WTC11 (cell line): ENCODE measurements around the gene HNRNPH2. TPM values are rescaled to one million over a fixed set of nuclear protein-coding genes. Genes with fewer than 3 reads are reported as not detected.

Source experiments
- ATAC-seq: fragments of 200-7000 bp; cut with Tn5 transposase; 2 replicates; pipeline ENCODE4 v1.10.0; 2021; ENCODE audit warnings: mild to moderate bottlenecking, moderate library complexity
- CTCF ChIA-PET: fragments of 300-600 bp; sonication (Branson Sonifier 250); formaldehyde crosslinking; loops from one replicate; lab custom pipeline; 2021; ENCODE audit warnings: antibody characterized with exemption; lab: Charles Lee
- POLR2A ChIA-PET: fragments of 350-600 bp; sonication (Branson Sonifier 250); formaldehyde crosslinking; loops from one replicate; lab custom pipeline; 2021; ENCODE audit warnings: antibody characterized with exemption; lab: Charles Lee
- DNase-seq: peaks from one replicate; pipeline ENCODE4 v3.0.0; 2021; ENCODE audit warnings: low spot score
- H3K27ac Mint-ChIP-seq: 2 replicates; pipeline ENCODE4 v1.8.0; 2021; ENCODE audit warnings: mixed read lengths
- H3K27me3 Mint-ChIP-seq: 2 replicates; pipeline ENCODE4 v1.8.0; 2021; ENCODE audit warnings: low read depth, mild to moderate bottlenecking, moderate library complexity, mixed read lengths
- H3K36me3 Mint-ChIP-seq: 2 replicates; pipeline ENCODE4 v1.8.0; 2021; ENCODE audit warnings: mixed read lengths
- H3K4me1 Mint-ChIP-seq: 2 replicates; pipeline ENCODE4 v1.8.0; 2022; ENCODE audit warnings: mixed read lengths
- H3K4me3 Mint-ChIP-seq: 2 replicates; pipeline ENCODE4 v1.8.0; 2021; ENCODE audit warnings: mild to moderate bottlenecking, moderate library complexity, mixed read lengths
- H3K9me3 Mint-ChIP-seq: 2 replicates; pipeline ENCODE4 v1.8.0; 2021; ENCODE audit warnings: mixed read lengths
- ATF3 ChIP-seq: sonication (generic); formaldehyde crosslinking; conservative IDR thresholded peaks from 2 replicates; pipeline ENCODE4 v1.8.1; 2022; ENCODE audit warnings: mild to moderate bottlenecking, missing genetic modification reagents
- ATF6 ChIP-seq: sonication (generic); formaldehyde crosslinking; IDR thresholded peaks from 2 replicates; pipeline ENCODE4 v1.8.1; 2023; ENCODE audit warnings: mild to moderate bottlenecking, missing genetic modification reagents
- CTCF ChIP-seq: fragments of 200-600 bp; IDR thresholded peaks from 2 replicates; pipeline ENCODE4 v1.8.0; 2022; ENCODE audit warnings: antibody characterized with exemption
- E2F1 ChIP-seq: sonication (generic); formaldehyde crosslinking; IDR thresholded peaks from 2 replicates; pipeline ENCODE4 v1.8.0; 2022; ENCODE audit warnings: mild to moderate bottlenecking, missing genetic modification reagents
- ERG ChIP-seq: fragments of 250-450 bp; sonication (Bioruptor Pico); IDR thresholded peaks from 2 replicates; pipeline ENCODE4 v1.8.0; 2021; ENCODE audit warnings: mild to moderate bottlenecking
- GTF2I ChIP-seq: fragments of 250-450 bp; sonication (Bioruptor Pico); conservative IDR thresholded peaks from 2 replicates; pipeline ENCODE4 v1.4.0; 2021; ENCODE audit warnings: mild to moderate bottlenecking
- IRF2 ChIP-seq: sonication (generic); formaldehyde crosslinking; IDR thresholded peaks from 2 replicates; pipeline ENCODE4 v1.8.0; 2022; ENCODE audit warnings: low read depth, missing genetic modification reagents, borderline replicate concordance
- MXD4 ChIP-seq: fragments of 250-450 bp; sonication (Bioruptor Pico); IDR thresholded peaks from 2 replicates; pipeline ENCODE4 v1.8.0; 2021; ENCODE audit warnings: mild to moderate bottlenecking, moderate library complexity, borderline replicate concordance
- TCF7 ChIP-seq: sonication (generic); formaldehyde crosslinking; IDR thresholded peaks from 2 replicates; pipeline ENCODE4 v1.8.0; 2022; ENCODE audit warnings: mild to moderate bottlenecking, low read depth, missing genetic modification reagents, moderate library complexity
- USF1 ChIP-seq: sonication (generic); formaldehyde crosslinking; IDR thresholded peaks from 2 replicates; pipeline ENCODE4 v1.8.0; 2022; ENCODE audit warnings: mild to moderate bottlenecking, missing genetic modification reagents
- ZBTB21 ChIP-seq: sonication (generic); formaldehyde crosslinking; IDR thresholded peaks from 2 replicates; pipeline ENCODE4 v1.8.1; 2023; ENCODE audit warnings: mild to moderate bottlenecking, missing genetic modification reagents, borderline replicate concordance
- ZNF121 ChIP-seq: sonication (generic); formaldehyde crosslinking; IDR thresholded peaks from 2 replicates; pipeline ENCODE4 v1.8.0; 2023; ENCODE audit warnings: missing genetic modification reagents
- ZNF219 ChIP-seq: sonication (generic); formaldehyde crosslinking; IDR thresholded peaks from 2 replicates; pipeline ENCODE4 v1.8.0; 2023; ENCODE audit warnings: missing genetic modification reagents, mild to moderate bottlenecking, borderline replicate concordance
- ZNF281 ChIP-seq: sonication (generic); formaldehyde crosslinking; IDR thresholded peaks from 2 replicates; pipeline ENCODE4 v1.8.0; 2023; ENCODE audit warnings: mild to moderate bottlenecking, missing genetic modification reagents
- ZNF396 ChIP-seq: fragments of 250-450 bp; sonication (Bioruptor Pico); IDR thresholded peaks from 2 replicates; pipeline ENCODE4 v1.8.0; 2021; ENCODE audit warnings: mild to moderate bottlenecking, moderate library complexity, borderline replicate concordance
- ZNF416 ChIP-seq: fragments of 250-450 bp; sonication (Bioruptor Pico); IDR thresholded peaks from 2 replicates; pipeline ENCODE4 v1.9.0; 2021; ENCODE audit warnings: mild to moderate bottlenecking, inconsistent platforms
- total RNA-seq: library from RNA; stranded (reverse); gene quantifications from 3 replicates; pipeline ENCODE4 v1.2.3, GENCODE V29; 2021

HNRNPH2 gene
- total RNA-seq, 1 experiment from 2014 or later = 70.9 TPM

- no peak for TF ChIP-seq USF1 (CRISPR knock-in tag)
- no peak for TF ChIP-seq ZNF416 (CRISPR knock-in tag)
- no peak for TF ChIP-seq TCF7 (CRISPR knock-in tag)
- no peak for TF ChIP-seq GTF2I (CRISPR knock-in tag)
- TF ChIP-seq ATF3 (CRISPR knock-in tag) = no peak
- TF ChIP-seq ZNF121 (CRISPR knock-in tag) = no peak
- no peak for TF ChIP-seq ERG (CRISPR knock-in tag)
- TF ChIP-seq ZBTB21 = no peak
Observed at GRCh38 chrX:101410461-101410860, 2.4 kb downstream of the HNRNPH2 start (continued).

- Mint-ChIP-seq H3K4me3 (no peak overlapping the region), H3K4me1 (peaks cover 19% of the 10 kb centered on the region), H3K27ac (no peak overlapping the region), H3K36me3 (peaks cover 20% of the 10 kb centered on the region), H3K9me3 (no peaks in the 10 kb centered on the region), H3K27me3 (no peaks in the 10 kb centered on the region)
- DNase-seq (no peak), ATAC-seq (no peak)
- no peak for TF ChIP-seq ATF6 (CRISPR knock-in tag)
- TF ChIP-seq MXD4 = no peak
- no peak for TF ChIP-seq ZNF396 (CRISPR knock-in tag)
- TF ChIP-seq ZNF219 (CRISPR knock-in tag) = no peak
- no peak for TF ChIP-seq ZNF281 (CRISPR knock-in tag)
- no peak for TF ChIP-seq IRF2 (CRISPR knock-in tag)
- POLR2A ChIA-PET = no interaction called here
- CTCF ChIA-PET = no interaction called here
Observed at GRCh38 chrX:101411984-101412383, 4.0 kb downstream of the HNRNPH2 start.

GRCh38 chrX:101415180-101416145 is 7.4 kb downstream of the HNRNPH2 start:
- peak overlapping the region; percentile 93 for H3K27ac Mint-ChIP-seq
- CTCF ChIA-PET = interaction anchor here (0.5 to 1.5 kb wide), 3 partner anchors 14 to 27 kb away, joined by 3 read pairs; partner anchors contain the start of gene RPL36A
- DNase-seq (no peak), ATAC-seq (peak; percentile 31)
- H3K4me3 Mint-ChIP-seq = peak overlapping the region; percentile 31; the same call in 1 of the 2 replicates
- no peaks in the 10 kb centered on the region for H3K9me3 Mint-ChIP-seq
- H3K27me3 Mint-ChIP-seq = no peaks in the 10 kb centered on the region
- no peak for TF ChIP-seq E2F1 (CRISPR knock-in tag)
- TF ChIP-seq CTCF = peak; percentile 44; the same call in 1 of the 2 replicates
- H3K36me3 Mint-ChIP-seq = peaks cover 18% of the 10 kb centered on the region
- H3K4me1 Mint-ChIP-seq = peaks cover 33% of the 10 kb centered on the region
- POLR2A ChIA-PET = interaction anchor here (0.6 to 1.2 kb wide), 3 partner anchors 25 to 55 kb away, joined by 3 to 4 read pairs (median 3); partner anchors contain the start of gene RPL36A
